CD4-positive, alpha-beta T cell (primary cell): ENCODE results near the gene JAG1. TPM values are rescaled to one million over a fixed set of nuclear protein-coding genes. Genes with fewer than 3 reads are reported as not detected.

Experiments
- ATAC-seq: fragments of 200-7000 bp; cut with Tn5 transposase; one replicate; pipeline ENCODE4 v1.10.0; 2022; ENCODE audit warnings: mild to moderate bottlenecking; ENCODE audit not compliant: poor library complexity
- CTCF ChIA-PET: fragments of 350-600 bp; sonication (Branson Sonifier 250); formaldehyde crosslinking; loops from one replicate; lab custom pipeline; 2021; ENCODE audit warnings: antibody characterized with exemption, inconsistent platforms; lab: Charles Lee
- POLR2A ChIA-PET: fragments of 350-600 bp; sonication (Branson Sonifier 250); formaldehyde crosslinking; loops from one replicate; lab custom pipeline; 2021; ENCODE audit warnings: antibody characterized with exemption, inconsistent platforms; lab: Charles Lee
- DNase-seq, 14 experiments: peaks; one replicate each; pipeline ENCODE4 v3.0.0-alpha.2; 2013 to 2020; ENCODE audit warnings: mixed read lengths in 2 of 14
- H3K27ac ChIP-seq, 2 donors: one replicate each; pipeline versions ENCODE4 v1.5.1 to v1.7.0; 2013; ENCODE audit warnings: low read length in 2 of 2, low read depth in 1 of 2, mild to moderate bottlenecking in 1 of 2
- H3K27me3 ChIP-seq, 2 experiments: 1 replicate in 1 of 2; 2 replicates in 1 of 2; pipeline versions ENCODE4 v1.6.1 to v1.7.0; 2013; ENCODE audit warnings: low read length in 2 of 2, control low read depth in 1 of 2, mild to moderate bottlenecking in 1 of 2, moderate library complexity in 1 of 2; ENCODE audit not compliant: insufficient read depth in 2 of 2, control insufficient read depth in 1 of 2
- H3K36me3 ChIP-seq: one replicate; pipeline ENCODE4 v1.6.1; 2013; ENCODE audit warnings: low read length, control low read depth; ENCODE audit not compliant: insufficient read depth
- H3K4me1 ChIP-seq: one replicate; pipeline ENCODE4 v1.6.1; 2013; ENCODE audit warnings: low read length, control low read depth; ENCODE audit not compliant: insufficient read depth
- H3K4me3 ChIP-seq: one replicate; pipeline ENCODE4 v1.5.1; 2013; ENCODE audit warnings: mild to moderate bottlenecking, low read length, moderate library complexity
- H3K9me3 ChIP-seq, 2 experiments: 1 replicate in 1 of 2; 2 replicates in 1 of 2; pipeline versions ENCODE4 v1.6.1 to v1.7.0; 2013; ENCODE audit warnings: low read length in 2 of 2, mild to moderate bottlenecking in 2 of 2, control low read depth in 1 of 2, moderate library complexity in 1 of 2; ENCODE audit not compliant: control insufficient read depth in 1 of 2, insufficient read depth in 1 of 2
- H3K27ac Mint-ChIP-seq: one replicate; pipeline ENCODE4 v1.8.0; 2020; ENCODE audit warnings: mixed read lengths
- H3K27me3 Mint-ChIP-seq: one replicate; pipeline ENCODE4 v1.8.0; 2021; ENCODE audit warnings: mixed read lengths
- H3K36me3 Mint-ChIP-seq: one replicate; pipeline ENCODE4 v1.8.0; 2021; ENCODE audit warnings: low read depth, mixed read lengths
- H3K4me1 Mint-ChIP-seq: one replicate; pipeline ENCODE4 v1.8.0; 2021; ENCODE audit warnings: low read depth, mixed read lengths
- H3K4me3 Mint-ChIP-seq: one replicate; pipeline ENCODE4 v1.8.0; 2020; ENCODE audit warnings: mild to moderate bottlenecking, mixed read lengths
- H3K9me3 Mint-ChIP-seq: one replicate; pipeline ENCODE4 v1.8.0; 2020; ENCODE audit warnings: mixed read lengths
- intact Hi-C, 2 experiments: fragments of 100-400 bp; cut with DNase I in 1 of 2; cut with micrococcal nuclease in 1 of 2; formaldehyde crosslinking; loops; one replicate each; pipeline versions ENCODE4 v1.15.1 to v1.9.0; 2023 to 2025; cut with DNase I, micrococcal nuclease
- total RNA-seq, 174 experiments: library from RNA in 2 of 174; stranded (reverse) in 2 of 174; gene quantifications; one replicate each; pipeline ENCODE4 v1.2.3 and lab custom pipeline; 2021 to 2026
- TF ChIP-seq, protein P1 (sequence below): fragments of 200-600 bp; IDR thresholded peaks from one replicate; pipeline ENCODE4 v1.8.0; 2022; ENCODE audit warnings: antibody characterized with exemption, mild to moderate bottlenecking

Gene JAG1
- total RNA-seq, 2 experiments from 2014 or later = 0.77 to 1.2 TPM

- Mint-ChIP-seq H3K27ac (no peak overlapping the region), H3K4me3 (no peak overlapping the region), H3K9me3 (no peaks in the 10 kb centered on the region), H3K36me3 (no peaks in the 10 kb centered on the region), H3K4me1 (no peaks in the 10 kb centered on the region), H3K27me3 (peaks cover 11% of the 10 kb centered on the region)
- ChIA-PET CTCF (no interaction called here), POLR2A (no interaction called here)
- intact Hi-C loops = no loop called here
- no peaks in the 10 kb centered on the region for H3K36me3 ChIP-seq
- ATAC-seq (no peak), DNase-seq (no peak)
- no peaks in the 10 kb centered on the region for H3K27me3 ChIP-seq
- H3K4me3 ChIP-seq = no peak overlapping the region
- peaks cover 3 to 4% of the 10 kb centered on the region in 2 experiments for H3K9me3 ChIP-seq
- TF ChIP-seq, protein P1, sequence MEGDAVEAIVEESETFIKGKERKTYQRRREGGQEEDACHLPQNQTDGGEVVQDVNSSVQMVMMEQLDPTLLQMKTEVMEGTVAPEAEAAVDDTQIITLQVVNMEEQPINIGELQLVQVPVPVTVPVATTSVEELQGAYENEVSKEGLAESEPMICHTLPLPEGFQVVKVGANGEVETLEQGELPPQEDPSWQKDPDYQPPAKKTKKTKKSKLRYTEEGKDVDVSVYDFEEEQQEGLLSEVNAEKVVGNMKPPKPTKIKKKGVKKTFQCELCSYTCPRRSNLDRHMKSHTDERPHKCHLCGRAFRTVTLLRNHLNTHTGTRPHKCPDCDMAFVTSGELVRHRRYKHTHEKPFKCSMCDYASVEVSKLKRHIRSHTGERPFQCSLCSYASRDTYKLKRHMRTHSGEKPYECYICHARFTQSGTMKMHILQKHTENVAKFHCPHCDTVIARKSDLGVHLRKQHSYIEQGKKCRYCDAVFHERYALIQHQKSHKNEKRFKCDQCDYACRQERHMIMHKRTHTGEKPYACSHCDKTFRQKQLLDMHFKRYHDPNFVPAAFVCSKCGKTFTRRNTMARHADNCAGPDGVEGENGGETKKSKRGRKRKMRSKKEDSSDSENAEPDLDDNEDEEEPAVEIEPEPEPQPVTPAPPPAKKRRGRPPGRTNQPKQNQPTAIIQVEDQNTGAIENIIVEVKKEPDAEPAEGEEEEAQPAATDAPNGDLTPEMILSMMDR = no peak
- no peaks in the 10 kb centered on the region for H3K4me1 ChIP-seq
- no peak overlapping the region for H3K27ac ChIP-seq
Observed at GRCh38 chr20:10707068-10707467, 33.3 kb upstream of the JAG1 start.

- H3K27ac Mint-ChIP-seq = no peak overlapping the region
Observed at GRCh38 chr20:10706460-10706811, 32.6 kb upstream of the JAG1 start.

DNA sequence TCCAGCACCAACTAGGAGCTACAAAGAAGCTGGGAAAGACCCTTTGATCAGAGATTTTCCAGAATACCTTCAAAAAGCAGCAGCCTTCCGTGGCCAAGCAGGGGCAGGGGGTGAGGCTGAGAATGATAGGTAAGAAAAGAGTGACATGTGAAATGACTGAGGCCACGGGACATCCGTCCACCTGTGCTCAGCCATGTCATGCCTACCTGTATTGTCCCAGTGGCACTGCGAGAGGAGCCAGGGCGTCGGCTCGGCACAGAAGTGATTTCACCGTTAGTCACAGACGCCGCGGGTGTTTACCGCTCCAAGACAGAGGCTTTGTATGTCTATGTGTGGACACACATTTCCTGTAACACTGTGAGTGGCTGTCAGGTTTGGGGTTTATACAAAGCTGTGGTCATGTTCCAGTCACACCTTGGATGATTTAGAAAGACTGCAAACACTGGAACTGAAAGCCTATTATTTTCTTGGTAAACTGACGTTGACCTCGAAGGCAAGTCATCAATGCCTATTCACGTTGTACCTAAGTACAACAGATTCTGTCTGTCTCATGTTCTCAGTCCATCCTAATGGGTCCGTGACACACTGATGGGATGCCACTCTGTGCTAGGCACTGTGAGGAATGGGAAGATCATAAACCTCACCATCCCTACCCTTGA, 32.1 kb upstream of the JAG1 start:
- peaks cover 3 to 4% of the 10 kb centered on the region in 2 experiments for H3K9me3 ChIP-seq
- no peaks in the 10 kb centered on the region for H3K4me1 ChIP-seq
- TF ChIP-seq, protein P1 = no peak
- Mint-ChIP-seq H3K27me3 (peaks cover 11% of the 10 kb centered on the region), H3K4me1 (no peaks in the 10 kb centered on the region), H3K36me3 (no peaks in the 10 kb centered on the region), H3K4me3 (no peak overlapping the region), H3K27ac (no peak overlapping the region), H3K9me3 (no peaks in the 10 kb centered on the region)
- ChIA-PET POLR2A (no interaction called here), CTCF (no interaction called here)
- H3K27me3 ChIP-seq = no peaks in the 10 kb centered on the region
- no peak overlapping the region for H3K27ac ChIP-seq
- intact Hi-C loops = no loop called here
- ATAC-seq (no peak), DNase-seq (no peak)
- no peak overlapping the region for H3K4me3 ChIP-seq
- H3K36me3 ChIP-seq = no peaks in the 10 kb centered on the region

More at GRCh38 chr20:10706460-10706811, 32.6 kb upstream of the JAG1 start:
- no peak overlapping the region for H3K27ac ChIP-seq
- POLR2A ChIA-PET = no interaction called here
- H3K27me3 ChIP-seq = no peaks in the 10 kb centered on the region
- ATAC-seq (no peak), DNase-seq (no peak)
- H3K9me3 Mint-ChIP-seq = no peaks in the 10 kb centered on the region
- H3K4me1 Mint-ChIP-seq = no peaks in the 10 kb centered on the region
- no peaks in the 10 kb centered on the region for H3K36me3 ChIP-seq
- TF ChIP-seq, protein P1 = no peak
- no peaks in the 10 kb centered on the region for H3K4me1 ChIP-seq
- intact Hi-C loops = no loop called here
- CTCF ChIA-PET = no interaction called here
- no peak overlapping the region for H3K4me3 ChIP-seq
- peaks cover 11% of the 10 kb centered on the region for H3K27me3 Mint-ChIP-seq
- H3K9me3 ChIP-seq = peaks cover 3 to 4% of the 10 kb centered on the region in 2 experiments
- no peak overlapping the region for H3K4me3 Mint-ChIP-seq
- no peaks in the 10 kb centered on the region for H3K36me3 Mint-ChIP-seq
